HFF-Myc (cell line): ENCODE measurements around the gene CPLX4.

Source experiments
- DNase-seq: peaks from one replicate; pipeline ENCODE4 v3.0.0-alpha.2; 2011; ENCODE audit warnings: low read depth; ENCODE audit errors: extremely low read depth
- H3K4me3 ChIP-seq: replicated peaks from 2 replicates; pipeline ENCODE4 v1.5.1; 2011; ENCODE audit warnings: low read depth, mild to moderate bottlenecking, control low read depth, low read length
- TF ChIP-seq, protein P1 (sequence below): IDR thresholded peaks from 2 replicates; pipeline ENCODE4 v1.5.1; 2012; ENCODE audit warnings: mild to moderate bottlenecking, low read depth, low read length, control low read depth; ENCODE audit errors: missing control alignments

CPLX4 gene, protein sequence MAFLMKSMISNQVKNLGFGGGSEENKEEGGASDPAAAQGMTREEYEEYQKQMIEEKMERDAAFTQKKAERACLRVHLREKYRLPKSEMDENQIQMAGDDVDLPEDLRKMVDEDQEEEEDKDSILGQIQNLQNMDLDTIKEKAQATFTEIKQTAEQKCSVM

DNA sequence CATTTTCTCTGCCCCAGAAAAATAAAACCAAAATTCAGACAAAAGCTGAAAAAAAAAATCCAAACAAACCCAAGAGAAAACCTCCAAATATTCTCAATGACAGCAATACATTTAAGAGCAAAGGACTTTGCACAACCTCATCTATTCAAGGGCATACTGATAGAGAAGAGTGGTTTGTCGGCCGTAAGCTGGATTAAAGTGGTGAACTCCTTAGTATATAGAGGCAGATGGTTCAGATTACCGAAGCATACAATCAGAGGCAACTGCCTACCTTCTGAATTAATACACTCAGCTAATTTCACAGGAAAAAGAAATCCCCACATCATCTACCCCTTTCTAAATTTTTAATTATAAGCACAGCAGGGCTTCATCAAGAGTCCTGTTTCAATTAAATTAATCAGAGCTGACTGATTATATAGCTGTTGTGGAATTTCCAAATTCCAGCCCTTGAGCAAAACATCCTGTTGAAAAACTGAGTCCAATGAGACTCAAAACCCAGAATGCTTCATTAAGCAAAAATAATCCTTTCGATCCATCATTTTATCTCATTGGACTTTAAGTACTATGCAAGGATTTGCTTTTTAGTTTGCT is at the start of gene CPLX4:
CPLX4 (minus strand) TSS at position 190 of the 591 bp plus-strand sequence; CDS start at position 3, 187 bp downstream.
- no peak within 1 kb of the TSS for H3K4me3 ChIP-seq
- DNase-seq, result no peak
- TF ChIP-seq, protein P1, sequence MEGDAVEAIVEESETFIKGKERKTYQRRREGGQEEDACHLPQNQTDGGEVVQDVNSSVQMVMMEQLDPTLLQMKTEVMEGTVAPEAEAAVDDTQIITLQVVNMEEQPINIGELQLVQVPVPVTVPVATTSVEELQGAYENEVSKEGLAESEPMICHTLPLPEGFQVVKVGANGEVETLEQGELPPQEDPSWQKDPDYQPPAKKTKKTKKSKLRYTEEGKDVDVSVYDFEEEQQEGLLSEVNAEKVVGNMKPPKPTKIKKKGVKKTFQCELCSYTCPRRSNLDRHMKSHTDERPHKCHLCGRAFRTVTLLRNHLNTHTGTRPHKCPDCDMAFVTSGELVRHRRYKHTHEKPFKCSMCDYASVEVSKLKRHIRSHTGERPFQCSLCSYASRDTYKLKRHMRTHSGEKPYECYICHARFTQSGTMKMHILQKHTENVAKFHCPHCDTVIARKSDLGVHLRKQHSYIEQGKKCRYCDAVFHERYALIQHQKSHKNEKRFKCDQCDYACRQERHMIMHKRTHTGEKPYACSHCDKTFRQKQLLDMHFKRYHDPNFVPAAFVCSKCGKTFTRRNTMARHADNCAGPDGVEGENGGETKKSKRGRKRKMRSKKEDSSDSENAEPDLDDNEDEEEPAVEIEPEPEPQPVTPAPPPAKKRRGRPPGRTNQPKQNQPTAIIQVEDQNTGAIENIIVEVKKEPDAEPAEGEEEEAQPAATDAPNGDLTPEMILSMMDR, result no peak

DNA sequence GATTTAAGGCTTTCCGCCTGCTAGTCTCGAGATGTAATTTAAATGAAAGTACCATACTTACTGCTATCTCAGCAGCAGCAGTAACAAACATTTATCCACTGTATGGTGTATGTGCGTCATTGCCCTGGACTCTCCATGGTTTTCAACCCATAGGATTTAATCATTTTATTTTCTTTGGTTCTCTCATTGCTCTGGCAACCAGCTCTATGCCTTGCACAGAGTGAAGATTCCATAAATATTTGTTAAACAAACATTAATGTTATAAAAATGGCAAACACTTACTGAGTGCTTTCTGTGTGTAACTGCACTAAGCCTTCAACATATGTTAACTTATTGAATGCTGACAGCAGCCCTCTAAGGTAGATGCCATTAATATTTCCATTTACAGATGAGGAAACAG is 41.9 kb upstream of the CPLX4 start:
- no peak overlapping the region for H3K4me3 ChIP-seq
- TF ChIP-seq, protein P1, result no peak
- no peak for DNase-seq

DNA sequence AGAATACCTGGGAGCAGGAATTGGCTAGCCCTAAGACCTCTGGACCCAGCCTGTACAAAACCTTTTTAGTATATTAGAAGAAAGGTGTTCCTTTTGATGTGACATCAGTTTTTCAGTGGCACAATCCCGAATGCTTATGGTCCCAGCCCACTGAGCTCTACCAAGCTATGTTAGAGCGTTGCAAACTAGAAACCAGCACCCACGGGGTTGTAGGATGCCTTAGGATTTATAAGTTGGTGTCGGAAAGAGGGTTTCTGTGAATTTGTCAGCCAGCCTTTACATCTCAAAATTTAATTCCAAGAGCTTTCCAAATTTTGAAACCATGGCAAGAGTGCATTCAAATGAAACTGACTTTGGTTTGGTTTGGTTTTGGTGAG is 41.1 kb upstream of the CPLX4 start:
- H3K4me3 ChIP-seq, result peak overlapping the region; percentile 96
- TF ChIP-seq, protein P1, result no peak
- no peak for DNase-seq

DNA sequence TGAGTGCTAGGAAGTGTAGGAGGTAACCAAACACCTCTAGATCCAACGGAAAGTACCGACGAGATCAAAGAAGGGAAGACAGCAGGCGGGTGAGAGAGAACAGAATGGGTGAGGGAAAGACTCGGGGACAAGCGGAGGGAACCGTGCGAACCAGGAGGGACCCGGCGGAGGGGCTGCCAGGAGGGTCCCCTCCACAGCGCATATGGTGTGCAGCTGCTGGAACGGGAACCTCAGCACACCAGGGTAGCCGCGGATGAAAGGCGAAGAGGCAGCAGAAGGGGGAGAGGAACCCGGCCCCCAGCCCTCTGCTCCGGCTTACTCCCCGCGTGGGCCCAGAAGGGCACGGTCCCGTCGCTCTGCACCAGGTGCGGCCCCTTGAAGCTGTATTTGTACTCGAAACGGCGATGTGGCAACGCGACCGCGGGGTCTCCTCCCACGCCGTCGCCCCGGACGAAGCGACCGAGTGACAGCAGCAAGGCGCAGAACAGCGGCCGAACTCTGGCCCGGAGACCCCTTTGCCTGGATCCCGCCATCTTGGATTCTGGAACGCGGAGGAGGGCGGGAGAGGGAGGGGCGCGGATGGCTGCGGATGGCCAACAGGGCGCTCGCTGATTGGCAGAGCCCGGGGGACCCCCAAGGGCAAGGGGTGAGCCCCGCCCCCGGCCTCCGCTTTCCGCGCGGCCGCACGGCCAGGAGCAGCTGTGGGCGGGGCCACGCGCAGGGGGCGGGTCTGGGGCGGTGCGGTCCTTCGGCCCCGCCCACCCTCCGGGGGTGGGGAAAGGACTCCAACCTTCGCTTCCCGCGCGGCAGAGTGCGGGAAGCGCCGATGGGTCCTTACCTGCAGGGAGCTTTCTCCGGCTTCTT is 40.5 kb upstream of the CPLX4 start, which contains the start of gene LMAN1:
LMAN1 (minus strand) TSS at position 554 of the 864 bp plus-strand sequence; CDS start at position 533, 21 bp downstream.
- H3K4me3 ChIP-seq, result peak within 1 kb of the TSS; percentile 96
- peak; percentile 71 for DNase-seq
- TF ChIP-seq, protein P1, result no peak

DNA sequence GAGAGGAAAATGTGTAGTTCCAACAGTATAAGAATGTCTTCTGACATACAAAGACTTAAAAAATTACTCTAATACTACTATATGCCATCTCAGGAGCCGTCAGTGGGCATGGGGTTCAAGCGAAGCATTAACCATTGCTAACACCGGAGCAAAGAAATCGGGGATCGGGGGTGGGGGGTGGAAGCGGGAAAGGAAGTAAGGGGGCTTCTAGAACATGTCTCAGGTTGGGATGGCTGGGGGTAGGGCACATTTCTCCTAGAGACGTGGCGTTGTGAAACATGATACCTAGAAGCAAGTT is 39.9 kb upstream of the CPLX4 start:
- peak overlapping the region; percentile 96 for H3K4me3 ChIP-seq
- DNase-seq, result peak; percentile 44
- TF ChIP-seq, protein P1, result no peak

DNA sequence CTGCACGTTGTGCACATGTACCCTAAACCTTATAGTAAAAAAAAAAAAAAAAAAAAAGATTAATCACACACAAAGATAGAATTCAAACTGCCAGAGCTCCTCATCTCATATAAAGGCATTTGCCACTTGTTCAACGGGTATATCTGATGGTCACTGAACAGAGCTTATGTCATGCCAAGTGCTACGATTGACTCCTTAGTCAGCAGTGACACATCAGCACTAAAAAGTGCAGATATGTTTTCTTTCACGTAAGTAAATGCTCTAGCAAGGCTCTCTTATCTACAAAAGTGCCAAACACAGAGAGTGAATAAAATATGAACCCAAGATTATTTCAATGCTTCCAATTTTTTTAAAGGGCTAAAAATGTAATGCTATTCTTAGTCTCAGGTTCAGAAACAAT is 39.5 kb upstream of the CPLX4 start:
- TF ChIP-seq, protein P1, result no peak
- H3K4me3 ChIP-seq, result peak overlapping the region; percentile 96
- no peak for DNase-seq
